K562 (cell line): Measurements from ENCODE around the gene SLC35A2. TPM values are rescaled to one million over a fixed set of nuclear protein-coding genes. Genes with fewer than 3 reads are reported as not detected.

ENCODE experiments used
- CBX1 ChIP-seq: sonication (generic); IDR thresholded peaks from 2 replicates; pipeline ENCODE4 v1.6.1; 2016; ENCODE audit warnings: antibody characterized with exemption, low read depth, mild to moderate bottlenecking
- COPS2 ChIP-seq: fragments of 450-650 bp; conservative IDR thresholded peaks from 2 replicates; pipeline ENCODE4 v1.6.1; 2016; ENCODE audit warnings: mild to moderate bottlenecking, moderate library complexity
- CXXC5 ChIP-seq: fragments of 250-450 bp; sonication (Bioruptor Pico); IDR thresholded peaks from 2 replicates; pipeline ENCODE4 v1.8.0; 2022; ENCODE audit warnings: inconsistent platforms, mild to moderate bottlenecking, moderate library complexity
- EGR1 ChIP-seq: fragments of 450-650 bp; conservative IDR thresholded peaks from 2 replicates; pipeline ENCODE4 v1.6.1; 2017; ENCODE audit warnings: mild to moderate bottlenecking
- KAT7 ChIP-seq: sonication (generic); formaldehyde crosslinking; IDR thresholded peaks from 2 replicates; pipeline ENCODE4 v1.8.0; 2022; ENCODE audit warnings: missing genetic modification reagents, mild to moderate bottlenecking, borderline replicate concordance
- MBD2 ChIP-seq: sonication (generic); IDR thresholded peaks from 2 replicates; pipeline ENCODE4 v1.6.1; 2016; ENCODE audit warnings: low read depth, borderline replicate concordance
- MED1 ChIP-seq: sonication (generic); formaldehyde crosslinking; IDR thresholded peaks from 2 replicates; pipeline ENCODE4 v1.8.1; 2023; ENCODE audit warnings: missing genetic modification reagents, borderline replicate concordance
- MIER1 ChIP-seq: fragments of 450-650 bp; IDR thresholded peaks from 2 replicates; pipeline ENCODE4 v1.6.1; 2016; ENCODE audit warnings: antibody characterized with exemption, mild to moderate bottlenecking, low read depth
- NFXL1 ChIP-seq: fragments of 450-650 bp; formaldehyde crosslinking; IDR thresholded peaks from 2 replicates; pipeline ENCODE4 v1.4.0; 2021; ENCODE audit warnings: mild to moderate bottlenecking
- NR4A1 ChIP-seq, 2 experiments: fragments of 250-450 bp in 1 of 2; fragments of 450-650 bp in 1 of 2; sonication (Bioruptor Pico) in 1 of 2; IDR thresholded peaks; 2 replicates each; pipeline versions ENCODE4 v1.4.0 to v1.6.1; 2016 to 2020; ENCODE audit warnings: mild to moderate bottlenecking in 2 of 2, missing compliant biosample characterization in 1 of 2, missing genetic modification characterization in 1 of 2, moderate library complexity in 1 of 2
- PHTF2 ChIP-seq: fragments of 250-450 bp; sonication (Bioruptor Pico); IDR thresholded peaks from 2 replicates; pipeline ENCODE4 v1.5.0; 2021; ENCODE audit warnings: mild to moderate bottlenecking
- SMAD1 ChIP-seq: fragments of 150-350 bp; IDR thresholded peaks from 2 replicates; pipeline ENCODE4 v1.6.1; 2014; ENCODE audit warnings: low read length, low read depth; ENCODE audit not compliant: partially characterized antibody
- SRSF9 ChIP-seq: fragments of 200-400 bp; formaldehyde crosslinking; IDR thresholded peaks from 2 replicates; pipeline ENCODE4 v1.6.1; 2017; ENCODE audit warnings: low read depth, low read length, borderline replicate concordance
- ZNF197 ChIP-seq: fragments of 200-800 bp; sonication (Bioruptor generic); IDR thresholded peaks from 2 replicates; pipeline ENCODE4 v1.6.1; 2016; ENCODE audit warnings: low read depth, missing genetic modification characterization, missing compliant biosample characterization
- ZNF232 ChIP-seq: sonication (generic); formaldehyde crosslinking; IDR thresholded peaks from 2 replicates; pipeline ENCODE4 v1.8.0; 2022; ENCODE audit warnings: mild to moderate bottlenecking, missing genetic modification reagents
- ZNF644 ChIP-seq: fragments of 200-800 bp; sonication (Bioruptor generic); IDR thresholded peaks from 2 replicates; pipeline ENCODE4 v1.6.1; 2016; ENCODE audit warnings: low read depth, missing genetic modification characterization, missing compliant biosample characterization
- ZZZ3 ChIP-seq: fragments of 450-650 bp; IDR thresholded peaks from 2 replicates; pipeline ENCODE4 v1.6.1; 2016; ENCODE audit warnings: antibody characterized with exemption, mild to moderate bottlenecking, moderate library complexity
- polyA plus RNA-seq, 8 experiments: library from polyadenylated mRNA; depleted of rRNA in 4 of 8; stranded (reverse) in 5 of 8; unstranded in 3 of 8; fragments of >200 nt; fragmentation: Nextera tagmentation in 2 of 8; fragmentation: Illumina TruSeq in 1 of 8; extraction: Ambion mirVana in 2 of 8; extraction: Trizol in 1 of 8; gene quantifications; 2 replicates each; pipeline versions ENCODE4 v1.2.1 to v1.2.3, GENCODE V29; 2011 to 2014; ENCODE audit warnings: inconsistent platforms in 1 of 8, missing spikeins in 1 of 8
- total RNA-seq, 7 experiments: library from RNA; depleted of rRNA in 6 of 7; stranded (reverse); fragments of >200 nt in 6 of 7; fragmentation: Illumina TruSeq in 2 of 7; extraction: Trizol in 2 of 7; gene quantifications; 2 replicates each; pipeline versions ENCODE4 v1.2.1 to v1.2.3, GENCODE V29; 2011 to 2021; ENCODE audit warnings: low replicate concordance in 1 of 7
- TF ChIP-seq, protein P1 (sequence below): sonication (generic); formaldehyde crosslinking; IDR thresholded peaks from 2 replicates; pipeline ENCODE4 v1.8.0; 2022; ENCODE audit warnings: missing genetic modification reagents, mild to moderate bottlenecking, moderate library complexity, borderline replicate concordance
- TF ChIP-seq, protein P2 (sequence below), 2 experiments: fragments of 450-650 bp; IDR thresholded peaks; 2 replicates each; pipeline ENCODE4 v1.6.1; 2016; ENCODE audit warnings: mild to moderate bottlenecking in 2 of 2, borderline replicate concordance in 1 of 2, low read depth in 1 of 2, moderate library complexity in 1 of 2

Gene SLC35A2
- total and polyA plus RNA-seq, 9 of the 15 experiments (the other 6 are each of a cell fraction or from before 2014, with no cell fraction given): 3.3 to 38.9 (median 20.0) TPM

DNA sequence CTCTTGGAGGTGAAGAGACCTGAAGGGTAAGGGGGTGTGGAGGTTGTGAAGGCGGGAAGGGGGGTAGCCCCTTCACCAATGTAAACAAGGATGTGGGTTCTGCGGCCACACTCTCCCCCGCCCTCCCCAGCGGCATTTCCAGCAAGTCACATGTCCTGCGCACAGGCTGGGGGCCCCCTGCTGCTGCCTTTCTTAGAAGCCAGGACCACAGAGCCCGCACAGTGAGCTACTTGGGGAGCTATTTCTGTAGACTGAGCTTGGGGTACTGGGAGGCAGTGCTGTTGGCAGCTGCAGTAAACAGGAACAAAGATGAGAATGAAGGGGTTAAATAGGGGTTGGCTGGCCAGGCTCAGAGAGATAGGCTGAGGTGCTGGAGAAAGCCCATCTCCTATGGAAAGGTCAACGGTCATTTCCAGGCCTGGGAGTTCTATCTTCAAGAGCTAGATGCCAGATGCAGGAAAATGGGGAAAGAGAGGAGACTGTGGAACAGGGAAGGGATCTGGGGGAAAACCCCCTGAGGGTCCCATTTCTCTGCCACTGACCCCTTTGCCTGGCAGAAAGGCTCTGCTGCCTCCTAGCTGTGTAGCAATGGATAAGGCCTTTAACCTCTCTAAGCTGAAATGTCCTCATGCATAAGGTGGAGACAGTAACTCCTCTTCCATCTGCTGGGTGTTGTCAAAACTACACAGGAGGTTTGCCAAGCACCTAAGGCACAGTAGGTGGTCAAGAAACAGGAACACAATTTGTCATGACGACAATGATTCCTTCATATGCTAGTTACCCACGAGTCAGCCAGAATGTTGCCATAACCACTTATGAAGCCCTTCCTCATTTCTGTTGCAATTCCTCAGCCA is 25.8 kb upstream of the SLC35A2 start (continued):
- TF ChIP-seq, protein P1, sequence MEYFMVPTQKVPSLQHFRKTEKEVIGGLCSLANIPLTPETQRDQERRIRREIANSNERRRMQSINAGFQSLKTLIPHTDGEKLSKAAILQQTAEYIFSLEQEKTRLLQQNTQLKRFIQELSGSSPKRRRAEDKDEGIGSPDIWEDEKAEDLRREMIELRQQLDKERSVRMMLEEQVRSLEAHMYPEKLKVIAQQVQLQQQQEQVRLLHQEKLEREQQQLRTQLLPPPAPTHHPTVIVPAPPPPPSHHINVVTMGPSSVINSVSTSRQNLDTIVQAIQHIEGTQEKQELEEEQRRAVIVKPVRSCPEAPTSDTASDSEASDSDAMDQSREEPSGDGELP (CRISPR knock-in tag): peak; percentile 91
- TF ChIP-seq SRSF9 (no peak), CBX1 (no peak), NR4A1 (CRISPR knock-in tag; IDR thresholded peaks at IDR 0.05) (no peak), NR4A1 (tag; IDR thresholded peaks at IDR 0.05) (peak; percentile 74), SMAD1 (no peak), MIER1 (no peak), MBD2 (peak; percentile 55; the same call in 1 of the 2 replicates), PHTF2 (CRISPR knock-in tag) (no peak), COPS2 (no peak), ZNF232 (no peak), EGR1 (peak; percentile 58), KAT7 (CRISPR knock-in tag) (0 out of 2 replicates have a peak, but pooled peaks have one; percentile 35), CXXC5 (CRISPR knock-in tag) (peak; percentile 83), MED1 (CRISPR knock-in tag) (no peak), ZNF644 (tag) (0 out of 2 replicates have a peak, but pooled peaks have one; percentile 33), ZNF197 (CRISPR knock-in tag) (no peak), ZZZ3 (no peak), NFXL1 (CRISPR knock-in tag) (no peak)
- TF ChIP-seq, protein P2, sequence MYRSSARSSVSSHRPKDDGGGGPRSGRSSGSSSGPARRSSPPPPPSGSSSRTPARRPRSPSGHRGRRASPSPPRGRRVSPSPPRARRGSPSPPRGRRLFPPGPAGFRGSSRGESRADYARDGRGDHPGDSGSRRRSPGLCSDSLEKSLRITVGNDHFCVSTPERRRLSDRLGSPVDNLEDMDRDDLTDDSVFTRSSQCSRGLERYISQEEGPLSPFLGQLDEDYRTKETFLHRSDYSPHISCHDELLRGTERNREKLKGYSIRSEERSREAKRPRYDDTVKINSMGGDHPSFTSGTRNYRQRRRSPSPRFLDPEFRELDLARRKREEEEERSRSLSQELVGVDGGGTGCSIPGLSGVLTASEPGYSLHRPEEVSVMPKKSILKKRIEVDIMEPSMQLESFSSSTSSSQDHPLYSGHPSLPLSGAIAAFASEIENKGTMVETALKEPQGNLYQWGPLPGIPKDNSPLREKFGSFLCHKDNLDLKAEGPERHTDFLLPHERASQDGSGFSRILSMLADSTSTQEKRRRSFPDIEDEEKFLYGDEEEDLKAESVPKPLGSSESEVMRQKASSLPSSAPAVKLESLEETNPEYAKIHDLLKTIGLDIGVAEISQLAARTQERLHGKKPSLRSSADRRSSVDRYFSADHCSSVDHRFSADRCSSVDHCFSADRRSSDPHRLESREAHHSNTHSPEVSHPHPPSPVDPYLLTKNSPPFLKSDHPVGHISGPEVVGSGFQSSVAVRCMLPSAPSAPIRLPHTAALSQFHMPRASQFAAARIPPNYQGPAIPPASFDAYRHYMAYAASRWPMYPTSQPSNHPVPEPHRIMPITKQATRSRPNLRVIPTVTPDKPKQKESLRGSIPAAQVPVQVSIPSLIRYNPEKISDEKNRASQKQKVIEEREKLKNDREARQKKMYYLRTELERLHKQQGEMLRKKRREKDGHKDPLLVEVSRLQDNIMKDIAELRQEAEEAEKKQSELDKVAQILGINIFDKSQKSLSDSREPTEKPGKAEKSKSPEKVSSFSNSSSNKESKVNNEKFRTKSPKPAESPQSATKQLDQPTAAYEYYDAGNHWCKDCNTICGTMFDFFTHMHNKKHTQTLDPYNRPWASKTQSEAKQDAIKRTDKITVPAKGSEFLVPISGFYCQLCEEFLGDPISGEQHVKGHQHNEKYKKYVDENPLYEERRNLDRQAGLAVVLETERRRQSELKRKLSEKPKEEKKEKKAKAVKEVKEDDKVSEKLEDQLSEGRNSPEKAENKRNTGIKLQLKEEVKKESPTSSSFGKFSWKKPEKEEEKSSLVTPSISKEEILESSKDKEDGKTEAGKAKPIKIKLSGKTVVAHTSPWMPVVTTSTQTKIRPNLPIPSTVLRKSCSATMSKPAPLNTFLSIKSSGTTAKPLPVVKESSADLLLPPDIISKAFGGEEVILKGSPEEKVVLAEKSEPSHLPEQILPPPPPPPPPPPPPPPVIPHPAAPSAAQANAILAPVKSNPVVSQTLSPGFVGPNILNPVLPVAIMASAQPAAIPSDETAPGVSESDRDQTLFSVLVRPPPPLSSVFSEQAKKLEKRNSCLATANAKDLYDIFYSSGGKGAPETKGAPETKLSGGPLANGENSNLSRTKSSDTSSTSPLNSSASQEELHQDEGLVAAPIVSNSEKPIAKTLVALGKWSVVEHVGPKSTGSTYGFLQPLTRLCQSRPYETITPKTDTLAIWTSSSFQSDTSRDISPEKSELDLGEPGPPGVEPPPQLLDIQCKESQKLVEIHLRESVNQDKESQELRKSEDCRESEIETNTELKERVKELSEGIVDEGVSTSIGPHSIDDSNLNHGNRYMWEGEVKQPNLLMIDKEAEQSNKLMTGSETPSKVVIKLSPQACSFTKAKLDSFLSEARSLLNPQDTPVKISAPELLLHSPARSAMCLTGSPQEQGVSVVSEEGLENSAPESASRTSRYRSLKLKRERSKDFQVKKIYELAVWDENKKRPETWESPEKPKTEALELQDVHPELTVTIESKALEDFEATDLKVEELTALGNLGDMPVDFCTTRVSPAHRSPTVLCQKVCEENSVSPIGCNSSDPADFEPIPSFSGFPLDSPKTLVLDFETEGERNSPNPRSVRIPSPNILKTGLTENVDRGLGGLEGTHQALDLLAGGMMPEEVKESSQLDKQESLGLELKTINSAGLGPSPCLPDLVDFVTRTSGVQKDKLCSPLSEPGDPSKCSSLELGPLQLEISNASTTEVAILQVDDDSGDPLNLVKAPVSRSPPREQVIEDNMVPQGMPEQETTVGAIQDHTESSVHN (IDR thresholded peaks at IDR 0.05; ENCODE audit: borderline replicate concordance in 1 of 2, low read depth in 1 of 2): peak in 1 of 2 experiments; percentile 53; a peak in 1 of 4 replicates
